Cardiac muscle cell (in vitro differentiated cells and primary cell): ENCODE results near the gene HIVEP1. TPM values are rescaled to one million over a fixed set of nuclear protein-coding genes. Genes with fewer than 3 reads are reported as not detected.

Source experiments
- DNase-seq, 2 donors: peaks; one replicate each; pipeline versions ENCODE4 v3.0.0 to v3.0.0-alpha.2; 2010 to 2017; ENCODE audit warnings: low read depth in 1 of 2, low spot score in 1 of 2
- H3K27ac ChIP-seq: fragments of 200-600 bp; sonication (generic); 2 replicates; pipeline ENCODE4 v1.5.1; 2016
- H3K27me3 ChIP-seq: fragments of 200-600 bp; sonication (generic); 2 replicates; pipeline ENCODE4 v1.6.0; 2016; ENCODE audit warnings: control low read depth
- H3K36me3 ChIP-seq: fragments of 200-600 bp; sonication (generic); 2 replicates; pipeline ENCODE4 v1.5.1; 2016; ENCODE audit warnings: control low read depth
- H3K4me1 ChIP-seq: fragments of 200-600 bp; sonication (generic); 2 replicates; pipeline ENCODE4 v1.8.1; 2017; ENCODE audit warnings: low read depth, mild to moderate bottlenecking, mixed run types
- H3K4me3 ChIP-seq: fragments of 200-600 bp; sonication (generic); 2 replicates; pipeline ENCODE4 v1.5.1; 2016; ENCODE audit warnings: mild to moderate bottlenecking
- H3K9me3 ChIP-seq: fragments of 200-600 bp; sonication (generic); 2 replicates; pipeline ENCODE4 v1.5.1; 2017; ENCODE audit warnings: low read depth, mild to moderate bottlenecking, control low read depth
- CTCF ChIP-seq: IDR thresholded peaks from 2 replicates; pipeline ENCODE4 v1.5.1; 2012; ENCODE audit warnings: low read depth, mild to moderate bottlenecking, low read length
- polyA plus RNA-seq: library from polyadenylated mRNA; unstranded; fragments of >200 nt; fragmentation: Nextera tagmentation; extraction: Ambion mirVana; gene quantifications from 2 replicates; pipeline ENCODE4 v1.2.1, GENCODE V29; 2016
- total RNA-seq: library from RNA; depleted of rRNA; stranded (reverse); fragments of >200 nt; gene quantifications from 2 replicates; pipeline ENCODE4 v1.2.3, GENCODE V29; 2016

Gene HIVEP1
- total and polyA plus RNA-seq, 2 experiments from 2014 or later: 5.3 to 20.0 TPM

- no peaks in the 10 kb centered on the region for H3K9me3 ChIP-seq
- peaks cover 16% of the 10 kb centered on the region for H3K4me1 ChIP-seq
- no peak for TF ChIP-seq CTCF
- no peaks in the 10 kb centered on the region for H3K27me3 ChIP-seq
- H3K36me3 ChIP-seq: no peaks in the 10 kb centered on the region
- H3K27ac ChIP-seq: no peak overlapping the region
- H3K4me3 ChIP-seq: no peak overlapping the region
- no peak for DNase-seq
Measured at GRCh38 chr6:12064131-12064530, 52.0 kb downstream of the HIVEP1 start.

- peaks cover 16% of the 10 kb centered on the region for H3K4me1 ChIP-seq
- no peaks in the 10 kb centered on the region for H3K36me3 ChIP-seq
- no peak for DNase-seq
- no peak overlapping the region for H3K27ac ChIP-seq
- no peak overlapping the region for H3K4me3 ChIP-seq
- H3K27me3 ChIP-seq: no peaks in the 10 kb centered on the region
- no peaks in the 10 kb centered on the region for H3K9me3 ChIP-seq
- TF ChIP-seq CTCF: no peak
Measured at GRCh38 chr6:12064538-12065071, 52.5 kb downstream of the HIVEP1 start.

- H3K36me3 ChIP-seq: no peaks in the 10 kb centered on the region
- no peaks in the 10 kb centered on the region for H3K9me3 ChIP-seq
- no peaks in the 10 kb centered on the region for H3K27me3 ChIP-seq
- H3K4me1 ChIP-seq: peaks cover 16% of the 10 kb centered on the region
- H3K4me3 ChIP-seq: no peak overlapping the region
- peak overlapping the region; percentile 79 for H3K27ac ChIP-seq
- TF ChIP-seq CTCF: no peak
- peak in 1 of 2 donors; percentile 49 for DNase-seq
Measured at GRCh38 chr6:12065321-12066140, 53.4 kb downstream of the HIVEP1 start.

- H3K9me3 ChIP-seq: no peaks in the 10 kb centered on the region
- peak in 1 of 2 donors; percentile 25 for DNase-seq
- no peaks in the 10 kb centered on the region for H3K36me3 ChIP-seq
- TF ChIP-seq CTCF: no peak
- no peak overlapping the region for H3K4me3 ChIP-seq
- H3K4me1 ChIP-seq: peaks cover 16% of the 10 kb centered on the region
- peak overlapping the region; percentile 79 for H3K27ac ChIP-seq
- H3K27me3 ChIP-seq: no peaks in the 10 kb centered on the region
Measured at GRCh38 chr6:12066297-12066696, 54.2 kb downstream of the HIVEP1 start.

GRCh38 chr6:12068899-12069557 lies 56.9 kb downstream of the HIVEP1 start:
- Histone ChIP-seq H3K4me1 (peaks cover 16% of the 10 kb centered on the region), H3K9me3 (no peaks in the 10 kb centered on the region), H3K27ac (no peak overlapping the region), H3K4me3 (no peak overlapping the region), H3K36me3 (no peaks in the 10 kb centered on the region), H3K27me3 (no peaks in the 10 kb centered on the region)
- TF ChIP-seq CTCF: no peak
- DNase-seq: no peak
